ENCODE data around the gene CROCC2. TPM values are rescaled to one million over a fixed set of nuclear protein-coding genes. Genes with fewer than 3 reads are reported as not detected.

The CROCC2 gene
- total RNA-seq, 1 donor from 2014 or later = not detected

GRCh38 chr2:240965296-240965904 is 59.3 kb downstream of the CROCC2 start:
- Histone ChIP-seq H3K4me3 (ENCODE audit: low read depth, low read length) (no peak overlapping the region), H3K27me3 (ENCODE audit: control insufficient read depth, insufficient read depth, low read length) (peaks cover 21% of the 10 kb centered on the region), H3K36me3 (ENCODE audit: control insufficient read depth, insufficient read depth, low read length) (no peaks in the 10 kb centered on the region)
- DNase-seq (ENCODE audit: low read depth) = no peak
- TF ChIP-seq, protein P1, sequence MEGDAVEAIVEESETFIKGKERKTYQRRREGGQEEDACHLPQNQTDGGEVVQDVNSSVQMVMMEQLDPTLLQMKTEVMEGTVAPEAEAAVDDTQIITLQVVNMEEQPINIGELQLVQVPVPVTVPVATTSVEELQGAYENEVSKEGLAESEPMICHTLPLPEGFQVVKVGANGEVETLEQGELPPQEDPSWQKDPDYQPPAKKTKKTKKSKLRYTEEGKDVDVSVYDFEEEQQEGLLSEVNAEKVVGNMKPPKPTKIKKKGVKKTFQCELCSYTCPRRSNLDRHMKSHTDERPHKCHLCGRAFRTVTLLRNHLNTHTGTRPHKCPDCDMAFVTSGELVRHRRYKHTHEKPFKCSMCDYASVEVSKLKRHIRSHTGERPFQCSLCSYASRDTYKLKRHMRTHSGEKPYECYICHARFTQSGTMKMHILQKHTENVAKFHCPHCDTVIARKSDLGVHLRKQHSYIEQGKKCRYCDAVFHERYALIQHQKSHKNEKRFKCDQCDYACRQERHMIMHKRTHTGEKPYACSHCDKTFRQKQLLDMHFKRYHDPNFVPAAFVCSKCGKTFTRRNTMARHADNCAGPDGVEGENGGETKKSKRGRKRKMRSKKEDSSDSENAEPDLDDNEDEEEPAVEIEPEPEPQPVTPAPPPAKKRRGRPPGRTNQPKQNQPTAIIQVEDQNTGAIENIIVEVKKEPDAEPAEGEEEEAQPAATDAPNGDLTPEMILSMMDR (IDR thresholded peaks at IDR 0.05; ENCODE audit: insufficient read depth, low read length, poor library complexity, severe bottlenecking) = no peak

DNA sequence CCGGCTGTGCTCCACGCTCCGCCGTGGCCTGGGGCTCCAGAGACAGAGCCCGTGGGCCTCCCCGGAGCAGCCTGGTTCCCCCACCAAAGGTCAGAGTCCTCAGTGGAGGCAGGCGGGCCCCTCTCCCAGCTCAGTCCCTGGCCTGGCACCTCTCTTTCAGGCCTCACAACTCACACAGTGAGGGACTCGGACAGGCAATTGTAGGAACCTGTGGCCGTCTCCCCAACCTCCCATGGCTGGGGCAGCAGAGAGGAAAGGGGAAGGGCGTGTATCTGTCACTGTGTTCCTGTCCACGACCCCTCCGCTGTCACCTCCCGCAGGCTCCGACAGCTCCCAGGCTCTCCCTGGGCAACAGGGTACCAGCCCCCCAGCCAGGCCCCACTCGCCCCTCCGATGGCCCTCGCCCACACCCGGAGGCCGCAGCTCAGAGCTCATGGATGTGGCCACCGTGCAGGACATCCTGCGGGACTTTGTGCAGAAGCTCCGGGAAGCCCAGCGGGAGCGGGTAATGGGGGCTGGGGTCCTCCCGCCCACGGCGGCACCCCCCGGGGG is 59.8 kb downstream of the CROCC2 start:
- TF ChIP-seq, protein P1 (IDR thresholded peaks at IDR 0.05; ENCODE audit: insufficient read depth, low read length, poor library complexity, severe bottlenecking) = no peak
- H3K27me3 ChIP-seq (ENCODE audit: control insufficient read depth, insufficient read depth, low read length) = peaks cover 18% of the 10 kb centered on the region
- DNase-seq (ENCODE audit: low read depth) = no peak
- no peaks in the 10 kb centered on the region for H3K36me3 ChIP-seq (ENCODE audit: control insufficient read depth, insufficient read depth, low read length)
- no peak overlapping the region for H3K4me3 ChIP-seq (ENCODE audit: low read depth, low read length)

GRCh38 chr2:240966457-240966905 is 60.3 kb downstream of the CROCC2 start:
- Histone ChIP-seq H3K27me3 (ENCODE audit: control insufficient read depth, insufficient read depth, low read length) (peaks cover 15% of the 10 kb centered on the region), H3K4me3 (ENCODE audit: low read depth, low read length) (no peak overlapping the region), H3K36me3 (ENCODE audit: control insufficient read depth, insufficient read depth, low read length) (no peaks in the 10 kb centered on the region)
- TF ChIP-seq, protein P1 (IDR thresholded peaks at IDR 0.05; ENCODE audit: insufficient read depth, low read length, poor library complexity, severe bottlenecking) = no peak
- no peak for DNase-seq (ENCODE audit: low read depth)

GRCh38 chr2:240966906-240967680 is 61.0 kb downstream of the CROCC2 start:
- Histone ChIP-seq H3K27me3 (ENCODE audit: control insufficient read depth, insufficient read depth, low read length) (peaks cover 15% of the 10 kb centered on the region), H3K4me3 (ENCODE audit: low read depth, low read length) (no peak overlapping the region), H3K36me3 (ENCODE audit: control insufficient read depth, insufficient read depth, low read length) (no peaks in the 10 kb centered on the region)
- no peak for DNase-seq (ENCODE audit: low read depth)
- TF ChIP-seq, protein P1 (IDR thresholded peaks at IDR 0.05; ENCODE audit: insufficient read depth, low read length, poor library complexity, severe bottlenecking) = no peak

GRCh38 chr2:240967681-240968621 is 61.8 kb downstream of the CROCC2 start:
- TF ChIP-seq, protein P1 (IDR thresholded peaks at IDR 0.05; ENCODE audit: insufficient read depth, low read length, poor library complexity, severe bottlenecking) = no peak
- no peak overlapping the region for H3K4me3 ChIP-seq (ENCODE audit: low read depth, low read length)
- H3K27me3 ChIP-seq (ENCODE audit: control insufficient read depth, insufficient read depth, low read length) = peaks cover 12% of the 10 kb centered on the region
- no peak for DNase-seq (ENCODE audit: low read depth)
- H3K36me3 ChIP-seq (ENCODE audit: control insufficient read depth, insufficient read depth, low read length) = no peaks in the 10 kb centered on the region
